Loucy (cell line): ENCODE data around the gene KXD1.
A peak's percentile ranks its signal among the peaks of the same experiment; 100 is the strongest.

ENCODE experiments used
- H2AFZ ChIP-seq: fragments of 200-600 bp; sonication (generic); 2 replicates; pipeline ENCODE4 v1.6.0; 2016; ENCODE audit warnings: antibody characterized with exemption, mild to moderate bottlenecking, low read length, moderate library complexity
- H3F3A ChIP-seq: fragments of 200-600 bp; 2 replicates; pipeline ENCODE4 v1.6.0; 2016; ENCODE audit warnings: antibody characterized with exemption, low read depth, mild to moderate bottlenecking
- H3K27me3 ChIP-seq: fragments of 200-600 bp; sonication (generic); 2 replicates; pipeline ENCODE4 v1.6.1; 2014; ENCODE audit warnings: low read length, mild to moderate bottlenecking; ENCODE audit not compliant: insufficient read depth, poor library complexity, severe bottlenecking
- H3K36me3 ChIP-seq: fragments of 200-600 bp; sonication (generic); 2 replicates; pipeline ENCODE4 v1.6.1; 2016; ENCODE audit warnings: low read length; ENCODE audit not compliant: insufficient read depth
- H3K4me1 ChIP-seq: fragments of 200-600 bp; sonication (generic); 2 replicates; pipeline ENCODE4 v1.5.1; 2014; ENCODE audit warnings: low read length, mild to moderate bottlenecking; ENCODE audit not compliant: insufficient read depth, poor library complexity, severe bottlenecking
- H3K4me2 ChIP-seq: fragments of 200-600 bp; sonication (generic); 2 replicates; pipeline ENCODE4 v1.6.0; 2014; ENCODE audit warnings: antibody characterized with exemption, low read length, low read depth, mild to moderate bottlenecking; ENCODE audit not compliant: poor library complexity, severe bottlenecking
- H3K4me3 ChIP-seq: fragments of 200-600 bp; sonication (generic); 2 replicates; pipeline ENCODE4 v1.5.1; 2014; ENCODE audit warnings: low read length, mild to moderate bottlenecking, mixed read lengths; ENCODE audit not compliant: poor library complexity, severe bottlenecking
- H3K79me2 ChIP-seq: fragments of 200-600 bp; sonication (generic); 2 replicates; pipeline ENCODE4 v1.6.1; 2014; ENCODE audit warnings: low read length; ENCODE audit not compliant: insufficient read depth
- H3K9ac ChIP-seq: fragments of 200-600 bp; sonication (generic); 2 replicates; pipeline ENCODE4 v1.6.0; 2014; ENCODE audit warnings: mild to moderate bottlenecking, low read depth, low read length, moderate library complexity; ENCODE audit not compliant: poor library complexity, severe bottlenecking
- H3K9me2 ChIP-seq: fragments of 200-600 bp; sonication (generic); replicated peaks from 2 replicates; pipeline ENCODE4 v1.6.1; 2016; ENCODE audit warnings: low read depth, low read length, mixed read lengths
- H3K9me3 ChIP-seq: fragments of 200-600 bp; sonication (generic); 2 replicates; pipeline ENCODE4 v1.6.1; 2014; ENCODE audit warnings: mild to moderate bottlenecking, antibody characterized with exemption, low read length, low read depth; ENCODE audit not compliant: insufficient read depth
- H4K20me1 ChIP-seq: fragments of 200-600 bp; sonication (generic); 2 replicates; pipeline ENCODE4 v1.6.0; 2014; ENCODE audit warnings: antibody characterized with exemption, low read length, mild to moderate bottlenecking; ENCODE audit not compliant: insufficient read depth, poor library complexity, severe bottlenecking
- EZH2phosphoT487 ChIP-seq: fragments of 200-600 bp; IDR thresholded peaks from 2 replicates; pipeline ENCODE4 v1.6.1; 2018; ENCODE audit warnings: antibody characterized with exemption, mild to moderate bottlenecking, moderate library complexity, borderline replicate concordance
- TF ChIP-seq, protein P1 (sequence below): fragments of 200-600 bp; sonication (generic); conservative IDR thresholded peaks from 2 replicates; pipeline ENCODE4 v1.5.1; 2014; ENCODE audit warnings: mild to moderate bottlenecking, antibody characterized with exemption, low read length

The KXD1 gene

DNA sequence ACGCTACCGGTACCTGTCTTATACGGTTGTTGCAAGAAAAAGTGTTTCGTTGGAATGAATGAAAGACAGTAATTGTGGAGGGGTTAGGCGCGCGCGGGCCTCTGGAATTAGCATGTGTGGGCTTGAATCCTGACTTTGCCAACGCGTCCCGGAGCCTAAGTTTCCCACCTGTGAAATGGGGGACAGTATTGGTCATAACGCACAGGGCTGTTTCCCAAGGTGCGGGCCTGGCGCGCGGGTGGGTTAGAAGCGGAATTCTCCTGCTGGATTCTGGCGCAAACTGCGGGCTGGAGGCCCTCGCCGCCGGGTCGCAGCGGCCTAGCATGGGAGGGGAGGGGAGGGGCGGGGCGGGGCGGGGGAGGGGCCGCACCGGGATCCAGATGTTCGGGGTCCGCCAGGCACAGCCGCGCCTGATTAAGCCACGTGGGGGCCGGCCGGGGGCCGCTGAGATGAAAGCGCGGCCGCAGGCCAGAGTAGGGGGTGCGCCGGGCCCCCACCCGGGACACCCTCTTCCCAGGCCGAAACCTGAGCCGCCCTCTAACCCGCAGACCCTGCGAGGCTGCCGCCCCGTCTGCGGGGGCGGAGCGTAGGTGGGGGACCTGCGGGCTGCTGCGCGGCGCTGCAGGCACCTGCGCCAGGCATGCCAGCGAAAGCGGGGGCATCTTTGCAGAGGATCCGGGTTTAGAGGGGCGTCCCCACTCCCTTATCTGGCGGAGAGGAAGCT lies 53.8 kb downstream of the KXD1 start:
- Histone ChIP-seq H3K9me2 (no peaks in the 10 kb centered on the region), H3K9ac (no peak overlapping the region), H3K4me1 (no peaks in the 10 kb centered on the region), H3K4me3 (no peak overlapping the region), H3K79me2 (no peaks in the 10 kb centered on the region), H3K36me3 (no peaks in the 10 kb centered on the region), H3K27me3 (no peaks in the 10 kb centered on the region), H2AFZ (no peak overlapping the region), H3K4me2 (no peak overlapping the region), H3F3A (no peaks in the 10 kb centered on the region), H4K20me1 (no peaks in the 10 kb centered on the region), H3K9me3 (no peaks in the 10 kb centered on the region)
- TF ChIP-seq EZH2phosphoT487: no peak
- TF ChIP-seq, protein P1, sequence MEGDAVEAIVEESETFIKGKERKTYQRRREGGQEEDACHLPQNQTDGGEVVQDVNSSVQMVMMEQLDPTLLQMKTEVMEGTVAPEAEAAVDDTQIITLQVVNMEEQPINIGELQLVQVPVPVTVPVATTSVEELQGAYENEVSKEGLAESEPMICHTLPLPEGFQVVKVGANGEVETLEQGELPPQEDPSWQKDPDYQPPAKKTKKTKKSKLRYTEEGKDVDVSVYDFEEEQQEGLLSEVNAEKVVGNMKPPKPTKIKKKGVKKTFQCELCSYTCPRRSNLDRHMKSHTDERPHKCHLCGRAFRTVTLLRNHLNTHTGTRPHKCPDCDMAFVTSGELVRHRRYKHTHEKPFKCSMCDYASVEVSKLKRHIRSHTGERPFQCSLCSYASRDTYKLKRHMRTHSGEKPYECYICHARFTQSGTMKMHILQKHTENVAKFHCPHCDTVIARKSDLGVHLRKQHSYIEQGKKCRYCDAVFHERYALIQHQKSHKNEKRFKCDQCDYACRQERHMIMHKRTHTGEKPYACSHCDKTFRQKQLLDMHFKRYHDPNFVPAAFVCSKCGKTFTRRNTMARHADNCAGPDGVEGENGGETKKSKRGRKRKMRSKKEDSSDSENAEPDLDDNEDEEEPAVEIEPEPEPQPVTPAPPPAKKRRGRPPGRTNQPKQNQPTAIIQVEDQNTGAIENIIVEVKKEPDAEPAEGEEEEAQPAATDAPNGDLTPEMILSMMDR: no peak

DNA sequence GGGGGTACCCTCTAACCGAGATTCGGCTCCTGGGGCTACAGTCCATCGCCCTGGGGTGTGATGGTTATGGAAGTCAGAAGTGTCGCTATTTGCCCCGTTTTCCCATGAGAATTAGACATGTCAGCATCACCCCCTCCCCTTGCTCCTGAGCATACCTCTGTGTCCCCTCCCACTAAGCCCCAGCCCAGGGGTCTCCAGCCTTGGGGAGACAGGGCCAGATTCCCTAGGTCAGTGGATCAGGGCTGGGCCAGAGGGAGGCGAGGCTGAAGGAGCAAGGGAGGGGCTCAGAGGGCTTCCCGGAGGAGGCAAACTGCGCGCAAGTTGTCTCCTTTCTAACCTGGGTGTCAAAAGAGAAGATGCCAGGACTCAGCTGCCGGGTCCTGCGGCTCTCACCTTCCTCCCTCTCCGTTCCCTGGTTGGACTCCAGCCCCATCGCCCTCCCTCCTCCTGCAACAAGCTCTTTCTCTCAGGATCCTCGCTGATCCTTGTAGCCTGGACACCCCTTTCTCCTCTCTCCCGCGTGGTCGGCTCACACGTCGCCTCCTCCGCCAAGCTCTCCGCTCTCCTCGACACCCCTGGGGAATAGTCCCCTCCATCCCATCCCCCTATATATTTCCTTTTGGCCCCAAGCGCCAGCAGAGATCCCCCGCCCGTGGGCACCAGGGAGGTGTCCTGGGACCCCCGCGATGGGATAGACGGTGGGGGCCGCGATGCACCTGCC lies 54.5 kb downstream of the KXD1 start:
- Histone ChIP-seq H3K9ac (peak overlapping the region; percentile 36), H3K4me2 (peak overlapping the region; percentile 64), H3K4me1 (no peaks in the 10 kb centered on the region), H3K27me3 (no peaks in the 10 kb centered on the region), H3K79me2 (no peaks in the 10 kb centered on the region), H3K9me2 (no peaks in the 10 kb centered on the region), H3F3A (no peaks in the 10 kb centered on the region), H3K9me3 (no peaks in the 10 kb centered on the region), H4K20me1 (no peaks in the 10 kb centered on the region), H3K36me3 (no peaks in the 10 kb centered on the region), H3K4me3 (peak overlapping the region; percentile 64), H2AFZ (peak overlapping the region; percentile 60; the same call in 1 of the 2 replicates)
- TF ChIP-seq, protein P1: no peak
- TF ChIP-seq EZH2phosphoT487: no peak

DNA sequence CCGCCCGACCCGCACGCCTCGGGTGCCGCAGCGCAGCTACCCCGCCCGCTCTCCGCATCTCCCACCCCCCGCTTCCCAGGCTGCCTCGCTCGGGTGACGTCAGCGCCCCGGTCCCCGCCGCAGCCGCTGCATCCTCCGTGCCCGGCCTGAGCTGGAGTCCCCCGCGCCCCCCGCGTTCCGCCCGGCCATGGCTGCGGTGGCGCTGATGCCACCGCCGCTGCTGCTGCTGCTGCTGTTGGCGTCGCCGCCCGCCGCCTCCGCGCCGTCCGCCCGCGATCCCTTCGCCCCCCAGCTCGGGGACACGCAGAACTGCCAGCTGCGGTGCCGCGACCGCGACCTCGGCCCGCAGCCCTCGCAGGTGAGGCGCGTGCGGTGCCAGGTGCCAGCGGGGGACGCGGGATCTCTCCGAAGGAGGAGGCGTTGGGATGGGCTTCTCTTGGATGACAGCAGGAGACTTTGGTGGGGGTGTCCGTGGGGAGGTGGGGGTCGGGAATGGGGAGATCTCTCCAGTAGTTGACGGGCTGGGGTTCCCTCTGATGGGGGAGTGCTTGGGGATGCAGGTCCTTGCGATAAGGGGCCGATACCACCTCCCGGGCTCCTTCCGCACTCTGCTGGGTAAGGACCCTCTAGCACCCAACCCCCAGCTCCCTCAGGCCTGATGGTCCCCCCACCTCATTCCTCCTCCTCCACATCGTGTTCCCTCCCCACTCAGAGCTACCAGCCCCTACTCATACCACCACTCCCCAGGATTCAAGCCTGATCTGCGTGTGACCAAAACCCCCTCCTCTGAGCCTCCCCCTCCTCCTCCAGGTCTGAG lies 55.3 kb downstream of the KXD1 start, which contains the start of gene TMEM59L:
TSS of gene TMEM59L (plus strand) at position 99 of the 817 bp plus-strand sequence. CDS start at position 188, 89 bp downstream.
- peak within 1 kb of the TSS; percentile 60; the same call in 1 of the 2 replicates for H2AFZ ChIP-seq
- H3K4me2 ChIP-seq: peak within 1 kb of the TSS; percentile 64
- H3K36me3 ChIP-seq: no peaks in the 10 kb centered on the region
- H3F3A ChIP-seq: no peaks in the 10 kb centered on the region
- no peak for TF ChIP-seq EZH2phosphoT487
- TF ChIP-seq, protein P1: no peak
- H3K4me1 ChIP-seq: no peaks in the 10 kb centered on the region
- no peaks in the 10 kb centered on the region for H3K27me3 ChIP-seq
- H4K20me1 ChIP-seq: no peaks in the 10 kb centered on the region
- peak within 1 kb of the TSS; percentile 36 for H3K9ac ChIP-seq
- peak within 1 kb of the TSS; percentile 64 for H3K4me3 ChIP-seq
- no peaks in the 10 kb centered on the region for H3K9me3 ChIP-seq
- H3K79me2 ChIP-seq: no peaks in the 10 kb centered on the region
- no peaks in the 10 kb centered on the region for H3K9me2 ChIP-seq
